Stimulated activated CD4-positive, alpha-beta T cell treated with anti-CD3 and anti-CD28 coated beads, Interleukin-15, amount 100 ng/mL, for 48 hours (primary cell): ENCODE data around the gene SLC9A8.
"Not testable (repeated sequence)": the region's sequence is repeated elsewhere in the genome, so short reads cannot be mapped to it uniquely, and the experiment has no call there.

Experiments
- DNase-seq, 2 donors: peaks; one replicate each; pipeline ENCODE4 v3.0.0-alpha.2; 2020; ENCODE audit warnings: low read depth in 2 of 2

Gene SLC9A8

DNA sequence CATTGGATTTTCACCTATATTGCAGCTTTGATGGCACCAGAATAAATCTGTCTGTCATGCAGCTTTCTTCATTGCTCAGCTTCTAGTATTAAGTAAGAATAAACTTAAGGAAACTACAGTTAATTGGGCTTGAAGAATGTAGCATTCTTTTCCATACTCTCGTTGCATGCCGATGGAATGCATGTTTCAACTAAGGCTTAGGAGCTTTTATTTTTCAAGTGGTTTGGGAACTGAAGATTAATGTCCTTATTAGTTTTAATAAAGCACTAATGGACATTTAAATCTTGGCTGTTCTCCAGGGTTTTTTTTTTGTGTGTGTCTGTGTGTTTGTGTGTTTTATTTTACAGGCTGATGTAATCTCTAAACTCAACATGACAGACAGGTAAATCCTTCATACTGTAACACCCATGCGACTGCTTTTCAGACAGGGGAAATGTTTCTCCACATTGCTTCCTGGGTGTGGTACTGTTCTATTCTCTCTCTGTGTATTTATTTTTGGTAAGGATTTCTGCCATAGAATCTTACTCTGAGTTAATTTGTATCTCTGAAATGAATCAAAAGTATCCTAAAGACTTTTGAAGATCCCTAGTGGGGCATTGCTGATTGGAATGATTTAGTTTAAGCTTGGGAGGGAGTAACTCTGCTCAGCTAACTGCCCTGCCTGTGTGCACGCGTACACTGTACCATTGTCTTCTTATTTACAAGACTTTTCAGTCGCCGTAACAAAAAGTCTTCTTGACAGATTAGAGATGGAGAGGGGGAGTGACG is 38.0 kb downstream of the SLC9A8 start:
- no peak for DNase-seq

DNA sequence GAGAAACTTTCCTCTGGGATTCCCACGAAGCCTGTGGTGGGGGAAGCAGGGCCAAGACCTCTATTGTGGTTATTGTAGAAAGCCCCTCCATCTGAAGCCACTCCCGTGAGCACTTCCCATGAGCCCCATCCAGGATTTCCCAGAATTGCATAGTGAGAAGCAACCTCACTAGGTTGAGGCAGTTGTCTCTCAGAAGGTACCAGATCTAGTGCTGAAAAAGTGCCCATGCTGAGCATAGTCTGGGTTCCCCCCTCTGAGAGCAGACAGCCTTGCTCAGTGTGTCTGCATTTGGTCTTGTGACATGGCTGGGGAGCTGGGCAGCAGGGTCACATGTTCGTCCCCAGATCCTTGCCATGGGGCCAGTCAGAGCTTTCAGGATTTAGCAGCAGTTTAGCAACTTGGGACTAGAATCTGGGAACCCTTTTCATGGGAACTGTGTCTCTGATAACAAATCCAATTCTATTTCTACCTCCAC is 38.6 kb downstream of the SLC9A8 start:
- DNase-seq: no peak

DNA sequence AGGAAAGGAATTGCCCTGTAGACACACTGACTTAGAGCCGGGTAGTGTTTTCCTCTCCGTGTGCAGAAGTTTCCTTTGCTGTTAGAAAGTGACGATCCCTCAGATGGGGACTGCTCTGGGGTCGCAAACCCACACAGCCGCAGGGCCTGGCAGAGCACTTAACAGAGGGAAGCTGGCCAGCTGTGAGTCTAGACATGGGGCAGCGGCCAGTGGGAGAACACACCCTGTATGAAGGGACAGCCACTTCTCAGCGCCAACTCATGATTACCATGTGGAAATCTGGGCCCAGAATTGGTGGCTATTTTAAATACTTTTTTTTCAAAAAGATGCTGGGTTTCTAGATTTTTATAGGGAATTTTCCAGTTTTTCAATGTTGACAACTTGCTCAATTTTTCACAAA is 39.4 kb downstream of the SLC9A8 start:
- DNase-seq: no peak

DNA sequence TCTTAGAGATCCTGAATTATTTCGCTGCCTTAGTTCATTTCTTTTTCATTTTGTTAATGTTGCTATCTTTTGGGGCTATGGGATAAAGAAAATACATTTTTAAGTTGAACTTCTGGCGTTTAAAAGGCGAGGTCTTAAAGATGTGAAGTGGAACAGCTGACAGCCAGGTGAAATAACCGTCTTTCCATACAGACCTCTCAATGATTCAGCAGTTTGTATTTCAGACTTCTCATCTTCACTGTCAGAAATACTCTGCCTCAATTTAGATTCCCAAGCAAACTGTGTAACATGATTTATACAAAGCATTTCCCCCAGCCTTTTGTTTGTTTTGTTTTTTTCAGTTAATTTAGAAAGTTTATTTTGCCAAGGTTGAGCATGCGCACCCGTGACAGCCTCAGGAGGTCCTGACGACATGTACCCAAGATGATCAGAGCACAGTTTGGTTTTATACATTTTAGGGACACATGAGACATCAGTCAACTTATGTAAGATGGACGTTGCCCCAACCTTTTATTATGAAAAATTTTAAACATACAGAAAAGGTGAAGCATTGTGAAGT is 40.0 kb downstream of the SLC9A8 start:
- no peak for DNase-seq

DNA sequence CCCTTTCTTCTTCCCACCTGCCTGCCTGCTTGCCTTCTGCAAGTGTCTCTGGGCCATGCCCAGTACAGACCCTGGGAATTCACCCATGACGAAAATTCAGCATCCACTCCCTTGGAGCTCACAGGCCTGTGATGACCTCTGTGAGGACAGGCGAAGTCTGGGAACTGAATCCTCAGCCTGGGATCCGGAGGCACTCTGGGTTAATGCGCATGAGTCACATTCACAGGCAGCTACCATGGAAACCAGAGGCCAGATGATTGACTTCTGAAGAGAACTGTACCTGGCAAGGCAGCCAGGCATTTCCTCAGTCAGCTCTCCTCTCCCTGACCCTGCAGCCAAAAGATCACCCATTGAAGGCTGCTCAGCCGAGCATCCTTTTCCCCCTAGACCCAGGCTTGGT is 41.0 kb downstream of the SLC9A8 start:
- DNase-seq: no peak

DNA sequence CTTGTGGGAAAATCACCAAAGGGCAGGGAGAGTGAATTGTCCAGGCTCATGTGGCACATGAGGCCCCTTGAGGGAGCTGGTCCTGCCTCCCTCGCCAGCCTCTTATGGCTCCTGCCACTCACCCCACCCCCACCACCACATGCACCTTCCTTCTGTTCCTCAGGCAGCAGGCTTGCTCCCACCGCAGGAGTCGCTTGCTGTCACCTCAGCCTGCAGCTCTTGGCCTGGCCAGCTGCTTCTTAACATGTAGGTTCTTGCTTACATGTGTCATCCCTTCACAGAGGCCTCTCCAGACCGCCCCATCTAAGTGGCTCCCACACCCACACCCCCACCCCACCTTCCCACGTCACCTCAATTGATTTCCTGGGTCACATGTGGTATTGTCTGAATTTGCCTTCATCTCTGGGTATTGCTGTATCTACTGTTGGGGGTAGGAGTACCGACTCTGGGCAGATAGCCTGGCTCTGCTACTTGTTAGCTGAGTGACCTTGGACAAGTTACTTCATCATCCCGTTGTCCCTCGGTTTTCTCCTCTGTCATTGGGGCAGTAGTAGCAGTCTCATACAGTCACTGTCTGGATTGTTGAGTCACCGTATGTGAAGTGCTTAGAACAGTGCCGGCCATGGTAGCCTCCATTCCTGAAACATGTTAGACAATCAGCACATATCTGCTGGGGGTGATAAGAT is 41.7 kb downstream of the SLC9A8 start:
- DNase-seq: no peak

DNA sequence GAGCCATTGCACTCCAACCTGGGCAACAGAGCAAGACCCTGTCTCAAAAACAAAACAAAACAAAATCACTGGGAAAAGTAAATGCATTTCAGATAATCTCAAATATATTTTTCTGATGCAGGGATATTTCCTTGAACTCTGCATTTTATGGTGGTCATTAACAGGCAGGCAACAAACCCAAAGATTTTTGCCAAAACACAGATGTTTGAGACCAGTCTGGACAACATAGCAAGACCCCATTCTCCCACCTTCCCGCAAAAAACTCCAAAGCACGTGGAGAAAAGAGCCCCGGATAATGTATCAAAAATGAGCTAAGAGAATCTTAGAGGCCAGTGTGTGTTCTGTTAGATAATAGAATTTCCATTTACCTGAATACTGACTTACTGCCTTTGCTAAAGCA is 44.3 kb downstream of the SLC9A8 start:
- DNase-seq: no peak

DNA sequence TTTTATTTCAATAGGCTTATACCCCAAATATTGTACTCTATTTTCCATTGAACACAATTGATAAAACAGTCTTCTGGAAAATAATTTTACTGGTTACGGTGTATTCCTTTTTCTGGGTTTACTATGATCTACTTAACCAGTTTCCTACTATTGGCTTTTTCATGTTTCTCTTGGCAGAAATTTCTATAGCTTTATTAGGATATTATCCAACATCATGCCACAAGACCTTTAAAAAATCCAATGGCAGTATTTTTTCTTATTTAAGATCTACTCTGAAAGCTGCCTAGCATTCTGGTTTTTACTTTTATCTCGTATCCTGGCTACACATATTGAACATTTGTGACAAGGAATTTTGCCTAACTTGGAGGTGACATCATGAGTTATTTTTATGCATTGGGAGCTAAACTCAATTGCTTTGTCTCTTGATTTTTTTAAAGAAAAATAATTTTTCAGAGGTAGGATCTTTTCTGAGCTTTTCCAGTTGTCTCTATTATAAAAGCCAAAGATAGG is 45.5 kb downstream of the SLC9A8 start:
- DNase-seq: no peak

DNA sequence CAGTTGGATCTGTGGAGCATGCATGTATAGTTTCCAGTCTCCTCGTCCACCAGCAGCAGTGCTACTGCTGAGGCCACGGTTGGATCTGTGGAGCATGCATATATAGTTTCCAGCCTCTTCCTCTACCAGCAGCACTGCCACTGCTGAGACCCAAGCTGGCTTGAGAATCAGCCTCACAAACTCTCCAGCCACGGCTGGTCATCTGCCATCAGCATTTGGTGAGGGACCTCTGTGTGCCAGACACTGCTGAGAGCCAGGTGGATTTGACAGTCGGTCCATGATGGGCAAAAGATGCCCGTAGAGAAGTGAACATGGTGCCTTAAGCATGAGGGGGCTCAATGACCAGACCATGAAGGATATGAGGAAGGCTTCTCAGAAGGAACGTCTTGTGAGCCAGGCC is 46.4 kb downstream of the SLC9A8 start:
- no peak for DNase-seq

DNA sequence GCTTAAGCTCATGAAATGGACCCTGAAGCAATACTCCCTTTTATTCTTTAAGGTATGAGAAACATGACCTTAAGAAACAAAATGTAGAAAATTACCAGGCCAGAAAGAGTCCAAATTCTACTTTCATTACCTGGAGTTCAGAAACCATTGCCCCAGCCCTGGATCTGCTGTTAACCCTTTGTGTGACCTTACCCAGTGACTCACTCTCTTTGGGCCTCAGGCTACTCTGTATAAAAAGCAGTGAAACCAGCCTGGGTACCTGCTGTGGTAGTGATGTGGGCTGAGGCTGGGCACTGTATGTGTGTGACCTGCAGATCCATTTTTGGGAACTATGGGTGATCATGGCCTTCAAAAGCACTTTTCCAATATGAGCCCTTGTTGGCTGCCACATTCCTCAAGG is 47.2 kb downstream of the SLC9A8 start:
- no peak for DNase-seq

DNA sequence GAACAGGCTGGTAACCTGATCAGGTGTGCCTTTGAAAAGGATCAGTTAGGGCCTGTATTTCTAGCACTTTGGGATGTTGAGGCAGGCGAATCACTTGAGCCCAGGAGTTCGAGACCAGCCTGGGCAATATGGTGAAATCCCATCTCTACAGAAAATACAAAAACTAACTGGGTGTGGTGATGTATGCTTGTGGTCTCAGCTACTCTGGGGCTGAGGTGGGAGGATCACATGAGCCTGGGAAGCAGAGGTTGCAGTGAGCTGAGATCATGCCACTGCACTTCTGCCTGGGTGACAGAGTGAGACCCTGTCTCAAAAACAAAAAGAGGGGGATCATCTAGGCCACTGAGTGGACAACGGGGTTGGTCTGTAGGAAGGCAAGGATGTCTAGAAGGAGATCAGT is 48.6 kb downstream of the SLC9A8 start:
- DNase-seq: not testable (repeated sequence)

DNA sequence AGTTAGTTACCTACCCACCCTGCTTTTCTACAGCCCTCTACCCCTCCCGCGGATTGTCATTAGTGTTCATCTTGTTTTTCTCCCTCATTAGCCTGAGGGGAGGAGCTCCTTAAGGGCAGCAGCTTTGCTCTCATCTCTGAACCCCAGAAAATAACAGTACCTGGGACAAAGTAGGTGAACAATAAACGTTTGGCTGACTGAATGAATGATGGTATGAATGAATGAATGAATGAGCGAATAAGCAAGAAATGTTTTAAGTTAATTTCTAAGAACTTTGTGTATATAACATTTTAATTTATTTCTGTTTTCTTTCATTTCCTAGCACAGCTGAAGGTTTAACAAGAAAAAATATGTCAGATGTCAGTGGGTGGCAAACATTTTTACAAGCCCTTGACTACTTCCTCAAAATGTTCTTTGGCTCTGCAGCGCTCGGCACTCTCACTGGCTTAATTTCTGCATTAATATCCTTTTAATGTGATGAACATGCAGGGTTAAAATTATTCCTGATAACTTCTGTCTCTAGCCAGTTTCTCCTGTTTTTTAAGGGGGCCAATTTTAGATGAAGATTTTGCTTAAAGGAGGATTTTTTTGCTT is 50.1 kb downstream of the SLC9A8 start:
- no peak for DNase-seq

DNA sequence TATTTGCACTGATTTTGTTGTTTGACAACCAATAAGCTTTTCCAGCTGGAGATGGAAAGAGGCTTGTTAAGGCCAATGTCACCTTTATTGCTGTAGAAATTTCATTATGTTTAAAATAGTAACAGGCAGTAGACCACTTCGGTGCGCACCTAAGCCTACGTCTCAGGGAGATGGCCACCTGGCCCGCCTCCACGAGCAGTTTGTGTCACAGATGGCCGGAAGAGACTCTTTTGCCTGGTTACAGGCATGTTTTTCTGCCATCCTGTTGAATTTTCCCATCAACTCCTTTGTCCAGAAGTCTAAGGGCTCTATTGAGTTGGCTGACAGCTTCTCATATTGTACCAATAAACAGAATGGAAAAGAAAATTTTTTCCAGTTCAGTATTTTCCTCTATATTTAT is 51.0 kb downstream of the SLC9A8 start:
- no peak for DNase-seq

DNA sequence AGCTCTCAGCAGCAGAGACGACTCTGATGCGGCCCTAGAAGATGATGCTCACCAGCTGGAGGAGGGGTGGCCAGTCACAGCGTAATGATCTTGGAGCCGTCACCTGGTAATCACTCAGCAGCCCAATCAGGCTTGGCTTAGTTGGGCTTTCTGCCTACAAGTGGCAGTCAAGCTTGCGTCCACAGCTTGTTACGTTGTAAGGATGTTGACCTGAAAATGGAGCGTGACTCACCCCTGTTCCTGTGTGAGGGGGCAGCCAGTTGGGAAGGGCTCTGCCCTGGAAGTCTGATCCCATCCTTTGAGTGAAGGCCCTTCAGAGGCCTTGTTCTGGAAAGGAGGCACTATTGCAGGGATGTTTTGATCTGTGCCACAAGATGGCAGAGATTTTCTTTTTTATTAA is 52.9 kb downstream of the SLC9A8 start:
- no peak for DNase-seq

DNA sequence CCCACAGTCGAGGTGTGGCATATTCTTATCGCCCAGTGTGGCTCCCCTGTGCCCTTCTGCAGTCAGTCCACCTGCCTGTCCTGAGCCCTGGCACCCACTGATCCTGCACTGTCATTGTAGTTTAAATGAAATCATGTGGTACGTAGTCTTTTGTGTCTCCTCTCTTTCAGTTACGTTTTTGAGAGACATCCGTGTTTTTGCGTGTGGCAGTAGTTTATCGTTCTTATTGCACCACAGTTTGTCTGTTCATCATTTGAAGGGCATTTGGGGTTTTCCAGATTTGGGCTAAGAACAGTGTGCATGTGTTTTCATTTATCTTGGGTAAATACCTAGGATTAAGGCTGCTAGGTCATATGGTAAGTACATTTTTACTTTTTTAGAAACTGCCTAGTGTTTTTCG is 53.4 kb downstream of the SLC9A8 start:
- no peak for DNase-seq

DNA sequence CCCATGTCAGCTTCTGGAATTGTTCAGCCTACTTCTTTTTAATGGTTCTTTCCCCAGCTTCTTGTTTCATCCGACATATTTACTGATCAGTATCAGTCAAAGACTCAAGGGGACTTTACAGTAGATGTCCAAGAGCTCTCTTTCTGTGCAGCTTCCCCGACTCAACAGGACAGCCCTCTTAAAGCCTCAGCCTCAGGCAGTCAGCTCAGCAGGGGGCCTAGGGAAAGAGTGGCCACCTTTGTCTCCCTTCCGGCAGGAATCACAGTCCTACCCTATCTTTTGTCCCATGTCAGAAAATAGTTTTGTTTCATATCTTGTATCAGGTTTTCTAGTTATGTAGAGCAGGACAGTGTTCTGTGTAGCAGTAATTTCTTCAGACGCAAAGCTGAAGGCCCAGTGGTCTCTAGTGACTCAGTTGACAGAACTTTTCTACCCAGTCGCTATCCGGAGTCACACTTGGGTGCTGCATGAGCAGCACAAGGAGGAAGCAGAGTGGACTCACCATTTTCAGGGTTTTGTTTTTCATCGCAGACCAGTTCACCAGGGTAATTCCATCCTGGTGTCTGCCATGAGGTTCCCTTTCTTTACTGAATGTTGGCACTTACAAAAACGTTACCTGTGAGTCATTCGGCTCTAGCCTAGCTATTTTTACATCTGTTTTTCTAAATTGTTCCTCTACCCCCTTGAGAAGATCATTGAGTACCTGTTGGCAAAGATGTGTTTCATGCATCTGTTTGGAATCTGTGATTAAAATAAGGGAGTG is 55.0 kb downstream of the SLC9A8 start:
- no peak for DNase-seq

DNA sequence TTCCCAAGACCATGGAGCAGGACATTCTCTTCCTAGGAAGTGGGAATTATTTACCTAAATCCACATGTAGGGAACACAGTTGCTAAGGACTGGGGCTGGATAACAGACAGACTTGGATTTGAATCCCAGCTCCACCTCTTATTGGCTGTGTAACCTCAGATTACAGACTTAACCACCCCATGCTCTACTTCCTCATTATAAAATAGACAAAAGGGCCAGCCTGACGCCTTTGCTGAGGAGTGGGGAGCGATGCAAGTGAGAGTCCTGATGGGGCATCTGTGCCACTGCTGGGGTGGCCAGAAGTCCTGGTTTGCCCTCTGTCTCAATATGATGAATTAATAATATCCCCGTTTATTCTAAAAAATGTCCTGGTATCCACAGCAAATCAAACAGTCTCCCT is 55.9 kb downstream of the SLC9A8 start:
- no peak for DNase-seq

DNA sequence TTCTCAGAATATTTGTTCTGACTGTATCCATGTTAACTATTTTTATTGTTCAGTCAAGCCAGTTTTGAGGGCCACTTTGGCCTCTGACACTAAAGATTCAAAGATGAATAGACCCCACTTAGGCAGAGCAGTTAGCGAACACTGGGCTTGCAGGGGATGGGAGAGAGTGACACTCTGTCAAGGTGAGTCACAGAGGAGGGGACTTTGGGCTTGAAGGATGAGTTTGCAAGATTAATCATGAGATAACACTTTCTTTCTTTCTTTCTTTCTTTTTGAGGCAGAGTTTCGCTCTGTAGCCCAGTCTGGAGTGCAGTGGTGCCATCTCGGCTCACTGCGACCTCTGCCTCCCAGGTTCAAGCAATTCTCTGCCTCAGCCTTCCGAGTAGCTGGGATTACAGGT is 56.3 kb downstream of the SLC9A8 start:
- DNase-seq: no peak

DNA sequence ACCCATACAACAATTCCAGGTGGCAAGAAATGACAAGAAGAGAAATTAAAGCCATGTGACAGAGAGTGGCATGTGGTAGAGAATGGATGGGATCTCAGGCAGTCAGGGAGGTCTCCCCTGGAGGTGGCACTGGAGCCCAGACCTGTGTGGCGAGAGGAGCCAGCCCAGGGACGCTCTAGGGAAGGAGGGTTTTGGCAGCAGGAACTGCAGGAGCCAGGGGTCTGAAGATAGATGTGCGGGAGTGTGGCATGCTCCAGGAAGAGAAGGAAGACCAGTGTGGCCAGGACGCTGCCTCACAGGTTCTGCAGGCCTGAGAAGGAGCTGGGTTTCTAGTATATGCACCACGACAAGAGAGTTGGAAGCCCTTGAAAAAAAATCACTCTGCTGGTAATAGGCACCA is 57.6 kb downstream of the SLC9A8 start:
- no peak for DNase-seq

DNA sequence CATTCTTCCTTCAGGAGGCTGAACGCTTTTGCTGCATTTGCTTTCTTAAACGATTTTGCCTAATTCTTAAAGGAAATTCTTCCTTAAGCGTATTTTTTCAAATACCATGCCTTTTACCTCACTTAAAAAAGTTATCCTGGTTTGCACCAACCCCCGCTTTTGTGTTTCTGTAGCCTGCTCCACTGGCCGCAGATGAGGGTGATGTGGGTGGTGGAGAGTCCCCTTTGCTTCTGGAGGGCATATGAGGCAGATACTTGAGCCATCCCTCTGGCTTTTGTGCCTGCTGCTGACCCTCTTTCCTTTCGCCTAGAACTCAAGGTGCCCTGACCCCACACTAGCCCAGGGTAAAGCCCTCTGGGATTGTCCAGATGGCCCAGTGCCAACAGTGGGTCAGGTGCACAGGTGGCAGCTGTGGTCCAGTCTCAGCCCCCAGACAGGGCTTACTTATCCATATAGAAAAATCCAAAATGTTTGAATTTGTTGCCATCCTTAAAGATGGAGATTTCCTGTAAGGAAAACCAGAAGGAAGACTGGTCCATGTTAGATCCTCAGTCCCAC is 58.8 kb downstream of the SLC9A8 start:
- no peak for DNase-seq

DNA sequence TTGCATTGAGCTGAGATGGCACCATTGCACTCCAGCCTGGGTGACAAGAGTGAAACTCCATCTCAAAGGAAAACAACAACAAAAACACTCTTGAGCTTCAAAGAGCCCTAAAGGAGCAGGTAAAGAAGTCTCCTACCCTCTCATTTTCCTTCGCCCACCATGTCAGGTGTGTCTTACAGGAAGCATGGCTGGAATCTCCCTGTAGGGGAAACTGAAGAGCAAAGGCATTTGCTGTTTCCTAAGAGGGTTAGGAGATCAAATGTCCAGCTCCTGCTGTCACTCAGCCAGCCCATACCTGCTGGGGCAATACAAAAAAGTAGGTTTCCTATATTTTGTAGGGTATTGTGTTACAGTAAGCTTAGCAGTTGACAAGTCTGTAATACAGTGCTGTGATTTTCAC is 59.4 kb downstream of the SLC9A8 start:
- DNase-seq: no peak

DNA sequence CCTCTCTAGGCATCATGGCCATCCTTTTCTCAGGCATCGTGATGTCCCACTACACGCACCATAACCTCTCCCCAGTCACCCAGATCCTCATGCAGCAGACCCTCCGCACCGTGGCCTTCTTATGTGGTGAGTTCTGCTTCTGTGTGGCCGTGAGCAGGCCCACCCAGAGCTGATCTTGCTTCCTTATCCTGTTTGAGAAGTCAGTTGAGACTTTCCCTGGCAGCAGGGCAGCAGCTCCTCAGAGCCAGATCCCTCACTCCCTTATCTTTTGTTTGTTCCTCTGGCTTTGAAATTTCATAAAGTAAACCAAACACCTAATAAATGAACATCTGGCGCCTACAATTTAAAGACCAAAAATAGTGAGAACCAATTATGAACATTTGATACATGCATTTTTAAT is 62.1 kb downstream of the SLC9A8 start:
- no peak for DNase-seq
